CD4-positive, alpha-beta T cell treated with Interferon gamma for 1 hour (primary cell): ENCODE results near the gene WDR82.

ENCODE experiments used
- DNase-seq: peaks from one replicate; pipeline ENCODE4 v3.0.0-alpha.2; 2020

WDR82 gene, protein sequence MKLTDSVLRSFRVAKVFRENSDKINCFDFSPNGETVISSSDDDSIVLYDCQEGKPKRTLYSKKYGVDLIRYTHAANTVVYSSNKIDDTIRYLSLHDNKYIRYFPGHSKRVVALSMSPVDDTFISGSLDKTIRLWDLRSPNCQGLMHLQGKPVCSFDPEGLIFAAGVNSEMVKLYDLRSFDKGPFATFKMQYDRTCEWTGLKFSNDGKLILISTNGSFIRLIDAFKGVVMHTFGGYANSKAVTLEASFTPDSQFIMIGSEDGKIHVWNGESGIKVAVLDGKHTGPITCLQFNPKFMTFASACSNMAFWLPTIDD

DNA sequence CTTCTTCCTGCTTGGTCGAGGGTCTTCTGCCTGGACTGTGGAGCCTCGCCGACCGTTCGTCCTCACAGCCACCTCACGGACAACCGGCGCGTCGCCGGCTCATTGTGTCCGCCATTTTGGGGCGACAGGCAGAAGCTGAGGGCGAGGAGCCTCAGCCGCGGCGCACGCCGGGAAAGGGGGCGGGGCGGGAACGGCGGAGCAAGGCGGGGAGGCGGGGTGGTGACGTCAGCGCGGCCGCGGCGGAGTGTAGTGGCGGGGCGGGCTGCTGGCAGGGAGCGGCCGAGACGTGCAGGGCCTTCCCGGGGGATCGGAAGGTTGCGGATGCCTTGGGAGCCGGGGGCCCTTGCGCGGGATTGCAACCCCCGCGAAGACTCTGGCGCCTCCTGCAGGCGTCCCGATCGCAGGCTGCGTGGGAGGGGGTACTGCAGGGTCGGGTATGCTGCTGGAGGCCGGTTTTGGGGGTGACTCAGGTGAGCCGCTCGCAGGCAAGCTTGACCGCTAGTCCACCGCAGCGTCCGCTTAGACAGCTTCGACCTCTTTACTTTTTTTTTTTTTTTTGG, at the start of gene WDR82:
Gene WDR82, minus strand, starts transcription at position 140 of the 560 bp plus-strand sequence. CDS start 288 bp downstream, outside the sequence.
- peak; percentile 95 for DNase-seq

- DNase-seq, result no peak
Measured at GRCh38 chr3:52327486-52328290, 49.2 kb upstream of the WDR82 start.

GRCh38 chr3:52326976-52327375, 48.5 kb upstream of the WDR82 start:
- no peak for DNase-seq

DNA sequence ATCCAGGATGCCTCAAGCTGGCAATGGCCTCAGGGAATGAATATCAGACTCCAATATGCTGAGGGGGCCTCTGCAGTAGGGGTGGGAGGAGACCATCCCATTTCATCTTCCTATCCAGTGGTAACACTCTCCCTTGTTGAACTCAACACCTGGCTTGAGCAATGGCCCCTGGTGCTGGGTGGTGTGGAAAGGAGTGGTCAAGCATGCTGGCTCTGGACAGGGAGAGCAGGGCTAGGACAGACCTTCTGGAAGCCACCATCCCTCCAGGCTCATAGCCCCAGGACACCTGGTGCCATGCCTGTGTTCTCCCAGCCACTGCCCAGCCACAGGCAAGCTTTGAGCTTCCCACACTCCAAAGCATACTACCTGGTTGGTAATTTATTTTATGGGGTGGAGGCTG, 47.2 kb upstream of the WDR82 start:
- no peak for DNase-seq

DNA sequence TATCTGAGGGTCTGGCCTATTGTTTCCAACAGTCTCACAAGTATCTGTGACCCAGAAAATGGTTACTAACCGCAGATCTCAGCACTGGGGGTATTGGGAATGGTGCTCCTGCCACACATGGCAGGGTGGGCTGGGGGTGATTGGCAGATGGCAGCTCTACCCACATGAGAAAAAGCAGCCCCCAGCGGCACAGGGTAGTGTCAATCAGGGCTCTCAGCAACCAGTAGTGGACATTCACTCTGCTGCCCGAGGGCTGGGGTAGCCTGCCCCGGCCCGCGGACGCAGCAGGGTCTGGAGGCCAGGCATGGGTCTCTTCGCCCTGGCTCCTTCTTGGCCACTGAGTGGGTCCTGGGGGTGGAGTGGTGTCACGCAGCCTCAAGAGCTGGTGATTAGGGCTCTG, 46.2 kb upstream of the WDR82 start:
- DNase-seq, result no peak

DNA sequence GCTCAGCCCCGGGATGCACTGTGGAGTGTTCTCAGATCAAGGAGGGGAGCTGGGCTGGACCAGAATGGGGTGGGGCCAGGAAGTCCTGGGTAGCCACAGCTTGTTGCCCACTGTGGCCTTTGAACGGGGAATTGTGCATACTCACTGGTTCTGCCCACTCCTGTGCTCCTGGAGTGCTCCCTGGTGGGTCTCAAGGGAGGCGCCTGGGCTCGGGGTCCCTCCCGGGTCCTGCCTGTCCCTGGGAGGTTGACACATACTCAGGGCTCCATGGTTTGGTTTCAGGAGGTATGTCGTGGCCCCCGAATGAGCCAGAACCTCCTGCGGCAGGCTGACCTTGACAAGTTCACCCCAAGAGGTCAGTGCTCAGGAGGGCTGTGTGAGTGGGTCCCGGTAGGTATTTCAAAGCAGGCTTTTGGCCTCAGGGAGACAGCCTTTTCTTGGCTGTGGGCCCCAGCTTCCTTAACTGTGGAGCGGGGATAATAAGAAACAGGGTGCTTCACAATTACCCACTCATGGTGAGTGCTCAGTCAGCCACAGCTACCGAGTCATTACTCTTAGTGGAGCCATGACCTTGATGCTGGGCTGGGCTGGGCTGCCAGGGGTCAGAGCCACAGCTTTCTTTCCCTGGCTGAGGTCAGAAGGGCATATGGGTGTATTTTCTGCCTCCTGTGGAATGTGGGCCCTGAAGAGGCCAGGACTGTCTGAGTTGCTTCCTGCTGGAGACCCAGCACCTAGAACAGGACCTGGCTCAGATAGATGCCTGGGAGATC, 45.3 kb upstream of the WDR82 start:
- no peak for DNase-seq

- DNase-seq, result no peak
Measured at GRCh38 chr3:52322466-52322865, 44.0 kb upstream of the WDR82 start.

GRCh38 chr3:52321481-52321880, 43.0 kb upstream of the WDR82 start:
- DNase-seq, result no peak

- no peak for DNase-seq
Measured at GRCh38 chr3:52319921-52320595, 41.6 kb upstream of the WDR82 start.

GRCh38 chr3:52318186-52318816, 39.9 kb upstream of the WDR82 start:
- DNase-seq, result no peak

GRCh38 chr3:52317208-52318000, 39.0 kb upstream of the WDR82 start:
- peak; percentile 72 for DNase-seq

DNA sequence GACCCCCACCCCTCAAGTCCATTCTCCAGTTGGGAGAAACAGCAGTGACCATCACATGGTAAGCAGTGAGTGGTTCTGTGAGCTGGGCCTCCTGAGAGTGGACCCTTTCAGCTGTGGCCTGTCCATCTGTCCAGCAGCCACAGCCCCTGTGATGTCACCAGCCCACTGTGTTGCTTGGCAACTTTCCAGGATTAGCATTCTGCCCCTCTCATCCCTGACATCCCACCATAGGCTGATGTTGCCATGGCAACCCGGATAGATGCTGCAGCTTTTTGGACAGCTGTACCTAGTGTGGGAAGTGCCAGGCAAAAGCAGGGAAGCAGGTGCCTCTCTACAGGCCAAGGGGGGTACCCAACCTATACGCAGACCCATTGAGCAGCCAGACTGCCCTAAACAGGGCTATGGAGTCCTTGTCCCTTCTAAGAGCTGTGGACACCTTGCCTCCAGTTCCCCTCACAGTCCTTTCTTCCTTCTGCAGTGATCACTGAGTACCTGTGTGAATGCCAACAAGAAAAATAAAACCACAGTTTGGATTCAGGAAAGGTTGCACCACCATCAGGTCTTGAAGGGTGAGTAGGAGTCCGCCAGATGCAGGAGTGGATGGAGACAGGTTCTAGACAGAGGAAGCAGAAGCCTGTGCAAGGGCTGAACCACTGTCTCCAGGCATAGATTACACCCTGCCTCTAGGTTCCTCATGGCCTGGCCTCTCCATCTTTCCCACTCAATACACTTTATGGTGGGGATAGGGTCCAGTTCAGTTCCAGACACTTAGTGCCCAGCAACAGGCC, 37.7 kb upstream of the WDR82 start, which contains the start of gene DNAH1:
Gene DNAH1, plus strand, starts transcription at position 343 of the 788 bp plus-strand sequence. CDS start 6,124 bp downstream, outside the sequence.
- no peak for DNase-seq

DNA sequence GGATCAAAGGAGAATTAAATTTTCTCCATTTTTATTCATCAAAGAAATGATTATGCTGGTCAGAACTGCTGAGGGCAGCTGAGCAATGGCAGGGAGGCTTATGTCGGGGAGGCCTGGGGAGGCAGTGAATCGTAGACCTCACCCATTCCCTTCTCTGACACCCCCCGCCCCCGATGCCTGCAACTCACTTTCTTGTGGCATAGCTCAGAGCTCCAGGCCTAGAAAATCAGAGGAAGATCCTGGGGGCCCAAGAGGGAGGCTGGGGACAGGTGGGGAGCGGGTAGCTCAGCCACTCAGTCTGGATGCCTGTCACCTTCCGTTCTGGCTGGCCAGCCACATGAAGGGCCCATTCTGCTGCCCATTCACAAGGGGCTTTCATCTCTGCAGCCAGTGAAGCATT, 36.6 kb upstream of the WDR82 start:
- no peak for DNase-seq

GRCh38 chr3:52314489-52314888, 36.0 kb upstream of the WDR82 start:
- no peak for DNase-seq

- peak; percentile 63 for DNase-seq
Measured at GRCh38 chr3:52313774-52314188, 35.3 kb upstream of the WDR82 start.

GRCh38 chr3:52313188-52313773, 34.8 kb upstream of the WDR82 start:
- DNase-seq, result no peak

- DNase-seq, result no peak
Measured at GRCh38 chr3:52311576-52312119, 33.2 kb upstream of the WDR82 start.

DNA sequence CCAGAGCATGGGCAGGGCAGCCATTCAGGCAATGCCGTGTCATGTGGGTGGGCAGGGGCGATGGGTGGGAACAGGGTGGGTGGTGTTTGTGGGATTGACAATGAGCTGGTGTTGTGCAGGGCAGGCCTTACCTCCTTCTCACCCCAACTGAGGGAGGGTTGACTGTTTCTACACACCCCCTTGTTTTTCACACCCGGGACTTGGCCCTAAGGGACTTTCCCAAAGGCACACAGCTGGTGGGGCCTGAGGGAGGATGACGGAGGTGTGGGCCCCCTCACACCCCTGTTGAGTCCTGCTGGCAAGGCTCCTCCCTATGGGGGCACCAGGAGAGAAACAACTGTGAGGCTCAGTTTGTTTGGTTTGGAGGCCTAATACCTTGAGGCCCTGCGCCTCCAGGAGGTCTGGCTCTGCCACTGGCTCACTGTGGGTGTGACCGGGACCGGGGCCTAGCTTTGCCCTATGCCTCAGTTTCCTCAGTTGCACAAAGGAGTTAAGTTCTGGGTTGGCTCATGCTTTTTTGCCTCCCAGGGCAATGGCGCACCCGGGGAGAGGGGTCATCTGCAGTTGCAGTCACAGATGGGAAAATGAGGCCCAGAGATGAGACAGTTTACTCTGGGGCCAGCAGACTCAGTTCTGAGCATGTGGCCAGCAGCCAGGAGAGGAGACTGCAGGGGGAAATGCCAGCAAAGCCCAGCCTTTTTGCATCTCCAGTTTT, 32.6 kb upstream of the WDR82 start:
- DNase-seq, result peak; percentile 67

DNA sequence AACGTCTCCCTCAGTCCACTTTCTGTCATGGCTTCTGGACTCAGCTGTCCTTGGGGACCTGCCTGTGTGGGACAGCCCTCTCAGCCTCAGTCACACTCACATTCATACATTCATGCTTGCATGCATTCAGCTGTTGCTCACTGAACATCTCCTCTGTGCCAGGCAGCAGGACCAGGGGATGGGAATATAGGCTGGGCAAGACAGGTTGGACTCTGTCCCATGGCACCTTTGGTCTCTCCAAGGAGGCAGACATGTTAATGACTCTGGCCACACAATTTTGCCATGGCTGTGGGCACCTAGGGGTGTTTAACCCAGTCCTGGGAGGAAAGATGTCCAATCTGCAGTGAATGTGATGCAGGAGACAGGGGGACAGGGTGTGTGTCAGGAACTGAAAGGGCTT, 29.9 kb upstream of the WDR82 start:
- DNase-seq, result no peak
